Esophagus muscularis mucosa (tissue), 4 donors: ENCODE measurements around the gene SEC24D.

Source experiments
- EP300 ChIP-seq: sonication (generic); formaldehyde crosslinking; IDR thresholded peaks from one replicate; pipeline ENCODE4 v1.6.1; 2017; ENCODE audit warnings: antibody characterized with exemption
- POLR2A ChIP-seq: fragments of 450-650 bp; IDR thresholded peaks from one replicate; pipeline ENCODE4 v1.6.1; 2017; ENCODE audit warnings: antibody characterized with exemption, moderate library complexity, mild to moderate bottlenecking, low read depth
- POLR2AphosphoS5 ChIP-seq, 2 donors: sonication (generic); formaldehyde crosslinking; IDR thresholded peaks; one replicate each; pipeline ENCODE4 v1.6.1; 2017; ENCODE audit warnings: antibody characterized with exemption in 2 of 2
- TF ChIP-seq, protein P1 (sequence below), 3 experiments: fragments of 200-600 bp in 2 of 3; fragments of 450-650 bp in 1 of 3; sonication (generic) in 2 of 3; IDR thresholded peaks; one replicate each; pipeline ENCODE4 v1.5.1; 2017 to 2019; ENCODE audit warnings: antibody characterized with exemption in 3 of 3, mild to moderate bottlenecking in 2 of 3, moderate library complexity in 1 of 3

GRCh38 chr4:118754890-118755289 lies 81.0 kb downstream of the SEC24D start:
- TF ChIP-seq, protein P1, sequence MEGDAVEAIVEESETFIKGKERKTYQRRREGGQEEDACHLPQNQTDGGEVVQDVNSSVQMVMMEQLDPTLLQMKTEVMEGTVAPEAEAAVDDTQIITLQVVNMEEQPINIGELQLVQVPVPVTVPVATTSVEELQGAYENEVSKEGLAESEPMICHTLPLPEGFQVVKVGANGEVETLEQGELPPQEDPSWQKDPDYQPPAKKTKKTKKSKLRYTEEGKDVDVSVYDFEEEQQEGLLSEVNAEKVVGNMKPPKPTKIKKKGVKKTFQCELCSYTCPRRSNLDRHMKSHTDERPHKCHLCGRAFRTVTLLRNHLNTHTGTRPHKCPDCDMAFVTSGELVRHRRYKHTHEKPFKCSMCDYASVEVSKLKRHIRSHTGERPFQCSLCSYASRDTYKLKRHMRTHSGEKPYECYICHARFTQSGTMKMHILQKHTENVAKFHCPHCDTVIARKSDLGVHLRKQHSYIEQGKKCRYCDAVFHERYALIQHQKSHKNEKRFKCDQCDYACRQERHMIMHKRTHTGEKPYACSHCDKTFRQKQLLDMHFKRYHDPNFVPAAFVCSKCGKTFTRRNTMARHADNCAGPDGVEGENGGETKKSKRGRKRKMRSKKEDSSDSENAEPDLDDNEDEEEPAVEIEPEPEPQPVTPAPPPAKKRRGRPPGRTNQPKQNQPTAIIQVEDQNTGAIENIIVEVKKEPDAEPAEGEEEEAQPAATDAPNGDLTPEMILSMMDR (IDR thresholded peaks at IDR 0.05): no peak
- TF ChIP-seq EP300: no peak
- no peak for TF ChIP-seq POLR2A
- no peak for TF ChIP-seq POLR2AphosphoS5 (IDR thresholded peaks at IDR 0.05)
